HEK293 (cell line): ENCODE measurements around the gene ACTG1.

ENCODE experiments used
- CTCF ChIP-seq: fragments of 450-650 bp; formaldehyde crosslinking; IDR thresholded peaks from 2 replicates; pipeline ENCODE4 v1.5.1; 2016; ENCODE audit warnings: missing biosample characterization, missing genetic modification characterization
- PATZ1 ChIP-seq: fragments of 450-650 bp; formaldehyde crosslinking; IDR thresholded peaks from 2 replicates; pipeline ENCODE4 v1.5.1; 2016; ENCODE audit warnings: missing biosample characterization, missing genetic modification characterization
- ZBTB8A ChIP-seq: fragments of 450-650 bp; formaldehyde crosslinking; IDR thresholded peaks from 2 replicates; pipeline ENCODE4 v1.5.1; 2016; ENCODE audit warnings: missing biosample characterization, missing genetic modification characterization

- TF ChIP-seq PATZ1 (tag by site-specific recombination): no peak
- no peak for TF ChIP-seq ZBTB8A (tag by site-specific recombination)
- TF ChIP-seq CTCF: no peak
Measured at GRCh38 chr17:81543339-81543675, 30.7 kb upstream of the ACTG1 start.
